ENCODE data around the gene KRT4.

DNA sequence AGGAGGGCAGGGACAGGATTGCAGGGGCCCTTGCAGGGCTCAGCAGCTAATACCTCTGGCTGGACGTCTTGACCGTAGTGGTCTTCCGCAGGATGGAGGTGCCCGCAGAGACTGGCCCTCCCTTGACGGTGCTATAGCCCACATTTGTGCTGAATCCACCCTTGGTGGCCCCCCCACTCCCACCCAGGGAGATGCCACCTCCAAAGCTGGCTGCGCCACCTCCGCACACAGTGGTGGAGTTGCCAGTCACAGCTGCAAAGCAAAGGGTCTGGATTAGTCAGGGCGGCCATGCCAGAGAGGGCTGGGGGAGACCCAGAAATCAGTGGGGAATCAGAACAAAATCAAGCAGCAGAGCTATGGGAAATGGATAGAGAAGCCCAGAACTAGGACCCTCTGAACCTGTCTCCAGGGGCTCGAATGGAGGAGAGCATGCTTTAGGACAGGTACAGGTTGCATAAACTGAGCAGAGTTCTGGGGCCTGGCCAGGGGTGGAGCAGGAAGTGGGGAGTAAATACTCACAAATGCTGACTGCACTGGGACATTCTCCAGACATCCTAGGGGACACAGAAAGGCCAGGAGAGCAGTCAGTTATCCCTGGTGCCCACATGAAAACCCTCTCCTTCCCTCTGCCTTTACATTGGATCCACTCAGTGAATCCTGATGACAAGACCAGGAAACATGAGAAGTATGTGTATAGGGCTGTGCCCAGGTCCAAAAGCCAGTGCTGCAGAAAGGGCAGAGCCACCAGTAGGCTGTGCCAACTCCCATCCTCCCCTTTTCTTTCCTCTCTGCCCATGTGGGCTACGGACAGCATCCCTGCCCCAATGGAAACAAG, 8.1 kb upstream of the KRT4 start:
- no peak for TF ChIP-seq EZH2 (IDR thresholded peaks at IDR 0.05; ENCODE audit: borderline replicate concordance, insufficient read depth, low read length, poor library complexity, severe bottlenecking)
- TF ChIP-seq, protein P1, sequence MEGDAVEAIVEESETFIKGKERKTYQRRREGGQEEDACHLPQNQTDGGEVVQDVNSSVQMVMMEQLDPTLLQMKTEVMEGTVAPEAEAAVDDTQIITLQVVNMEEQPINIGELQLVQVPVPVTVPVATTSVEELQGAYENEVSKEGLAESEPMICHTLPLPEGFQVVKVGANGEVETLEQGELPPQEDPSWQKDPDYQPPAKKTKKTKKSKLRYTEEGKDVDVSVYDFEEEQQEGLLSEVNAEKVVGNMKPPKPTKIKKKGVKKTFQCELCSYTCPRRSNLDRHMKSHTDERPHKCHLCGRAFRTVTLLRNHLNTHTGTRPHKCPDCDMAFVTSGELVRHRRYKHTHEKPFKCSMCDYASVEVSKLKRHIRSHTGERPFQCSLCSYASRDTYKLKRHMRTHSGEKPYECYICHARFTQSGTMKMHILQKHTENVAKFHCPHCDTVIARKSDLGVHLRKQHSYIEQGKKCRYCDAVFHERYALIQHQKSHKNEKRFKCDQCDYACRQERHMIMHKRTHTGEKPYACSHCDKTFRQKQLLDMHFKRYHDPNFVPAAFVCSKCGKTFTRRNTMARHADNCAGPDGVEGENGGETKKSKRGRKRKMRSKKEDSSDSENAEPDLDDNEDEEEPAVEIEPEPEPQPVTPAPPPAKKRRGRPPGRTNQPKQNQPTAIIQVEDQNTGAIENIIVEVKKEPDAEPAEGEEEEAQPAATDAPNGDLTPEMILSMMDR (IDR thresholded peaks at IDR 0.05; ENCODE audit: poor library complexity, severe bottlenecking), result no peak
- TF ChIP-seq POLR2AphosphoS5 (IDR thresholded peaks at IDR 0.05), result no peak
- TF ChIP-seq MXI1 (conservative IDR thresholded peaks at IDR 0.05; ENCODE audit: poor library complexity, severe bottlenecking), result no peak
- TF ChIP-seq, protein P2, sequence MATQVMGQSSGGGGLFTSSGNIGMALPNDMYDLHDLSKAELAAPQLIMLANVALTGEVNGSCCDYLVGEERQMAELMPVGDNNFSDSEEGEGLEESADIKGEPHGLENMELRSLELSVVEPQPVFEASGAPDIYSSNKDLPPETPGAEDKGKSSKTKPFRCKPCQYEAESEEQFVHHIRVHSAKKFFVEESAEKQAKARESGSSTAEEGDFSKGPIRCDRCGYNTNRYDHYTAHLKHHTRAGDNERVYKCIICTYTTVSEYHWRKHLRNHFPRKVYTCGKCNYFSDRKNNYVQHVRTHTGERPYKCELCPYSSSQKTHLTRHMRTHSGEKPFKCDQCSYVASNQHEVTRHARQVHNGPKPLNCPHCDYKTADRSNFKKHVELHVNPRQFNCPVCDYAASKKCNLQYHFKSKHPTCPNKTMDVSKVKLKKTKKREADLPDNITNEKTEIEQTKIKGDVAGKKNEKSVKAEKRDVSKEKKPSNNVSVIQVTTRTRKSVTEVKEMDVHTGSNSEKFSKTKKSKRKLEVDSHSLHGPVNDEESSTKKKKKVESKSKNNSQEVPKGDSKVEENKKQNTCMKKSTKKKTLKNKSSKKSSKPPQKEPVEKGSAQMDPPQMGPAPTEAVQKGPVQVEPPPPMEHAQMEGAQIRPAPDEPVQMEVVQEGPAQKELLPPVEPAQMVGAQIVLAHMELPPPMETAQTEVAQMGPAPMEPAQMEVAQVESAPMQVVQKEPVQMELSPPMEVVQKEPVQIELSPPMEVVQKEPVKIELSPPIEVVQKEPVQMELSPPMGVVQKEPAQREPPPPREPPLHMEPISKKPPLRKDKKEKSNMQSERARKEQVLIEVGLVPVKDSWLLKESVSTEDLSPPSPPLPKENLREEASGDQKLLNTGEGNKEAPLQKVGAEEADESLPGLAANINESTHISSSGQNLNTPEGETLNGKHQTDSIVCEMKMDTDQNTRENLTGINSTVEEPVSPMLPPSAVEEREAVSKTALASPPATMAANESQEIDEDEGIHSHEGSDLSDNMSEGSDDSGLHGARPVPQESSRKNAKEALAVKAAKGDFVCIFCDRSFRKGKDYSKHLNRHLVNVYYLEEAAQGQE (IDR thresholded peaks at IDR 0.05; ENCODE audit: borderline replicate concordance), result no peak

Data from neural cell (in vitro differentiated cells).